Measurements from ENCODE around the gene ADCK2. TPM values are rescaled to one million over a fixed set of nuclear protein-coding genes. Genes with fewer than 3 reads are reported as not detected.
"Not testable (repeated sequence)": the region's sequence is repeated elsewhere in the genome, so short reads cannot be mapped to it uniquely, and the experiment has no call there.

ADCK2 gene
- total and polyA plus RNA-seq, 10 of the 15 experiments (the other 5 are each of a cell fraction or from before 2014, with no cell fraction given): 0.52 to 19.4 (median 13.1) TPM

DNA sequence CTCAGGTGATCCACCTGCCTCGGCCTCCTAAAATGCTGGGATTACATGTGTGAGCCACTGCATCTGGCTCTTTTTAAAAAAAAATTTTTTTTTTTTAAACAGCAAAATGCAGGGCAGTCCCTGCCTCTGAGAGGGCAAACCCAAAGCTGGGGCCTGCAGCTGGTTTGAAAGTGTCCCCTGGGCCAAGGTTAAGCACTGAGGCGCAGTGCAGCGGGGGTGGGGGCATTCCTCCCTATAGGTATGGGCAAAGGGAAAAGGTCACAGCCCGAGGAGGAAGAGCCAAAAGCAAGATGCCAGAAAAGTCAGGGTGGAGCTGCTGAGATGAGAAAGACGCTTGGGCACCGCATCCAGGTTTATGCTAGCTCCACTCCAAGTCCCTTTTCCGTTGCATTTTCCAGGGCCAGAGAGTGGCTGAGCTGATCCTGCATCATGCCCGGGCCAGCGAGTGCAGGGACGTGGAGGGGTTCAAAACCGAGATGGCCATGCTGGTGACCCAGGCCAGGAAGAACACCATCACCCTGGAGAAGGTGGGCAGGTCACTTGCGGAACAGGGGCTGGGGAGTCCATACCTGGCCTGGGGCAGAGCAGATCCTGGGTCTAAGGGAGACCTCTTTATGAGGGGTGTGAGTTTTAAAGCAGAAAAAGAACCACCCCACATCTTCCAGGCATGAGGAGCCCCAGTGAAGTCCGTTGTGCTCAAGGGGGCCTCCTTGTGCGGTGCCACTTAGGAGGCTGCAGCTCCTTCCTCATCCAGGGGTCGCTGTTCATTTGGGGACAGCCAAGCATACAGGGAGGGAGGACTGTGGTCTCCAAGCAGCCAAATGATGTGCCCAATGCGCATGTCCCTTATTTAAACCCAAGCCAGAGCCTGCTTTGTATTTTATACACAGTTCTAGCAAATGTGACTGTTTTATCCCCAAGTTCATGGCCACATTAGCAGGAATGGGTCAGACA lies 16.7 kb downstream of the ADCK2 start (continued):
- TF ChIP-seq REST (IDR thresholded peaks at IDR 0.05; ENCODE audit: low read depth, low read length): no peak
- TF ChIP-seq NRF1 (conservative IDR thresholded peaks at IDR 0.05; ENCODE audit: low read depth, low read length): no peak
- TF ChIP-seq NR2C1 (IDR thresholded peaks at IDR 0.05): no peak
- no peak for TF ChIP-seq MTA3 (IDR thresholded peaks at IDR 0.05; ENCODE audit: borderline replicate concordance, low read length)

DNA sequence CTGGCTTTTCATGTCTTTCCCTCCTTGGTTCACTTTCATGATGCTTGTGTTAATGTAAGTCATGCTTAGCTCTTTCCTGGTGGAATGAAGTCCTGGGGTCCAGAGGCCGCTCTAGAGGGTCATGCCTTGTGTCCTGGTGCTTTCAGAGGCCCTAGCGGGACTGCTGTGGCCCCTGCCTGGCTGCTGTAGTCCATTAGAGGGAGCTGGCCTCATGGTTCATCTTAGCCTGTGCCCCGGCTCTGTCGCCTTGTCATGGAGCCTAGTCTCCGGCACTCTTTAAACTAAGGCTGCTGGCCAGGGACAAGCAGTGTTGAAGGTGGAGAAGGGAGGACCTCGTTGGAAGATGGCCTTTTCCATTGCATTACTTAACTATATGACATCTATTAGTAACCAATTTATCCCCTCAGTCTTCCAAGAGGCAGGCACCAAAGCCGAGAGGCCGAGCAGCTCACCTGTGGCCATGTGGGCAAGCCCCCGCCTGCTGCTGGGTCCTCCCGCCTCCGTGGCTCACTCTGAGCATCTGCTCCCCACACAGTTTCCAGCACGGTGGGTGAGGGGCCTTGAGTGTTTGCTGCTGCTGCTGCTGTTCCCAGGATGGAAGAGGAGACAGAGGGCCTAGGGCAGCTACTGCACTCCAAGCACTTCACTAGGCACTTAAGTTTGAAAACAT lies 18.8 kb downstream of the ADCK2 start:
- H3K4me1 ChIP-seq (ENCODE audit: control insufficient read depth, insufficient read depth, low read length): peaks cover 4% of the 10 kb centered on the region
- ATAC-seq (no peak), FAIRE-seq (no peak), DNase-seq (ENCODE audit: low read depth, low spot score) (no peak)
- no peak overlapping the region for H3K4me3 ChIP-seq
- no peak overlapping the region for H3K27ac ChIP-seq (ENCODE audit: control insufficient read depth, insufficient read depth)
- no peaks in the 10 kb centered on the region for H3K27me3 ChIP-seq (replicated peaks in 1 of 2; ENCODE audit: control insufficient read depth in 2 of 2, insufficient read depth in 2 of 2, low read length in 1 of 2)
- H3K9ac ChIP-seq (ENCODE audit: control insufficient read depth, insufficient read depth, low read length): no peak overlapping the region
- in situ Hi-C loops (cut with MboI): no loop called here
- POLR2A ChIA-PET: interaction anchor here (0.6 kb wide), 1 partner anchor 12 kb away, joined by 3 read pairs; no protein-coding TSS in a partner anchor
- no TSS peak for BruUV-seq (replicated peaks)
- H3K4me2 ChIP-seq (ENCODE audit: control insufficient read depth, insufficient read depth): no peak overlapping the region
- TF ChIP-seq FOXM1 (IDR thresholded peaks at IDR 0.05; ENCODE audit: low read depth, low read length) (no peak), WRNIP1 (IDR thresholded peaks at IDR 0.05; ENCODE audit: borderline replicate concordance, low read depth, low read length) (no peak)
- CTCF ChIA-PET: interaction anchor here (0.6 to 0.9 kb wide), 2 partner anchors 14 to 23 kb away, joined by 3 read pairs; no protein-coding TSS in a partner anchor
- intact Hi-C loops (cut with micrococcal nuclease; ENCODE audit: unreplicated experiment): no loop called here
- H4K20me1 ChIP-seq (ENCODE audit: control insufficient read depth, insufficient read depth): no peaks in the 10 kb centered on the region
- peaks cover 5 to 10% of the 10 kb centered on the region in 2 experiments; a peak in 3 of 4 replicates for H3K36me3 ChIP-seq (ENCODE audit: control insufficient read depth in 2 of 2, insufficient read depth in 2 of 2, low read length in 1 of 2)
- SMC1A ChIA-PET (ENCODE audit: uncharacterized antibody, unreplicated experiment): no interaction called here
- no peaks in the 10 kb centered on the region for H3K79me2 ChIP-seq (ENCODE audit: control insufficient read depth, insufficient read depth, low read length)
- RAD21 ChIA-PET (ENCODE audit: unreplicated experiment): no interaction called here
- H3K9me3 ChIP-seq (replicated peaks; ENCODE audit: control insufficient read depth, insufficient read depth, low read length): no peaks in the 10 kb centered on the region
- no peak overlapping the region for H2AFZ ChIP-seq (ENCODE audit: control insufficient read depth, low read depth, low read length)
- WGBS (ENCODE audit: insufficient coverage, insufficient replicate concordance, low lambda C conversion rate, missing lambda C conversion rate): 91% methylated on average over 12 of the region's 12 CpGs

DNA sequence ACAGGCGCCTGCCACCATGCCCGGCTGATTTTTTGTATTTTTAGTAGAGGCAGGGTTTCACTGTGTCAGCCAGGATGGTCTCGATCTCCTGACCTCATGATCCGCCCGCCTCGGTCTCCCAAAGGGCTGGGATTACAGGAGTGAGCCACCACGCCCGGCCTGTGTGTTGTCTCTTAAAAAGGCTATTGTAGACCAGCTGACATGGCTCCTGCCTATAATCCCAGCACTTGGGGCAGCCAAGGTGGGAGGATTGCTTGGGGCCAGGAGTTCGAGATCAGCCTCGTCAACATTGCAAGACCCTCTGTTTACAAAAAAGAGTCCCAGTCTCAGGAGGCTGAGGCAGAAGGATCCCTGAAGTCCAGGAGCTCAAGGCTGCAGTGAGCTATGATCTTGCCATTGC lies 21.1 kb downstream of the ADCK2 start:
- FAIRE-seq; RAD21 ChIA-PET (ENCODE audit: unreplicated experiment); H3K4me3 ChIP-seq; intact Hi-C loops (cut with micrococcal nuclease; ENCODE audit: unreplicated experiment); ATAC-seq; H3K36me3 ChIP-seq (ENCODE audit: control insufficient read depth in 2 of 2, insufficient read depth in 2 of 2, low read length in 1 of 2); H3K27ac ChIP-seq (ENCODE audit: control insufficient read depth, insufficient read depth); in situ Hi-C loops (cut with MboI); DNase-seq (ENCODE audit: low read depth, low spot score); BruUV-seq (replicated peaks); CTCF ChIA-PET; H3K4me2 ChIP-seq (ENCODE audit: control insufficient read depth, insufficient read depth); H2AFZ ChIP-seq (ENCODE audit: control insufficient read depth, low read depth, low read length); H4K20me1 ChIP-seq (ENCODE audit: control insufficient read depth, insufficient read depth); POLR2A ChIA-PET; H3K27me3 ChIP-seq (replicated peaks in 1 of 2; ENCODE audit: control insufficient read depth in 2 of 2, insufficient read depth in 2 of 2, low read length in 1 of 2); H3K9ac ChIP-seq (ENCODE audit: control insufficient read depth, insufficient read depth, low read length); H3K9me3 ChIP-seq (replicated peaks; ENCODE audit: control insufficient read depth, insufficient read depth, low read length): not testable (repeated sequence)
- peaks cover 11% of the 10 kb centered on the region for H3K4me1 ChIP-seq (ENCODE audit: control insufficient read depth, insufficient read depth, low read length)
- SMC1A ChIA-PET (ENCODE audit: uncharacterized antibody, unreplicated experiment): interaction anchor here (2.4 kb wide), 1 partner anchor 17 kb away, joined by 9 read pairs; no protein-coding TSS in a partner anchor
- peaks cover 22% of the 10 kb centered on the region for H3K79me2 ChIP-seq (ENCODE audit: control insufficient read depth, insufficient read depth, low read length)
- WGBS (ENCODE audit: insufficient coverage, insufficient replicate concordance, low lambda C conversion rate, missing lambda C conversion rate): 97% methylated on average over 10 of the region's 10 CpGs

Measured in GM12878 (cell line).